HepG2 (cell line): Measurements from ENCODE around the gene CDH1.

Source experiments
- ATF1 ChIP-seq: IDR thresholded peaks from 2 replicates; pipeline ENCODE4 v1.6.1; 2016; ENCODE audit warnings: mild to moderate bottlenecking, control low read depth
- ATF2 ChIP-seq: sonication (generic); formaldehyde crosslinking; IDR thresholded peaks from 2 replicates; pipeline ENCODE4 v1.4.0; 2020; ENCODE audit warnings: missing genetic modification reagents
- E2F1 ChIP-seq: sonication (generic); formaldehyde crosslinking; IDR thresholded peaks from 2 replicates; pipeline ENCODE4 v1.5.0; 2020; ENCODE audit warnings: missing genetic modification reagents
- FOXA1 ChIP-seq, 2 experiments: fragments of 450-650 bp in 1 of 2; sonication (generic) in 1 of 2; formaldehyde crosslinking in 1 of 2; IDR thresholded peaks; 2 replicates each; pipeline versions ENCODE4 v1.4.0 to v1.6.1; 2016 to 2020; ENCODE audit warnings: missing genetic modification reagents in 1 of 2
- FOXK2 ChIP-seq: fragments of 450-650 bp; IDR thresholded peaks from 2 replicates; pipeline ENCODE4 v1.6.1; 2016
- IRX3 ChIP-seq: sonication (generic); formaldehyde crosslinking; IDR thresholded peaks from 2 replicates; pipeline ENCODE4 v1.8.1; 2023; ENCODE audit warnings: mild to moderate bottlenecking, low read depth, missing genetic modification reagents, borderline replicate concordance
- KDM1A ChIP-seq: IDR thresholded peaks from 2 replicates; pipeline ENCODE4 v1.6.1; 2016; ENCODE audit warnings: missing compliant biosample characterization
- NFATC3 ChIP-seq: sonication (generic); formaldehyde crosslinking; IDR thresholded peaks from 2 replicates; pipeline ENCODE4 v1.5.1; 2020; ENCODE audit warnings: mild to moderate bottlenecking, missing genetic modification reagents
- NR2F1 ChIP-seq, 2 experiments: fragments of 450-650 bp in 1 of 2; formaldehyde crosslinking in 1 of 2; IDR thresholded peaks; 2 replicates each; pipeline versions ENCODE4 v1.5.0 to v1.6.1; 2016 to 2020; ENCODE audit warnings: mild to moderate bottlenecking in 1 of 2, missing compliant biosample characterization in 1 of 2, missing genetic modification reagents in 1 of 2, moderate library complexity in 1 of 2
- TCF7L2 ChIP-seq: IDR thresholded peaks from 2 replicates; pipeline ENCODE4 v1.6.1; 2011; ENCODE audit warnings: mild to moderate bottlenecking, low read depth, low read length, moderate library complexity
- ZBTB38 ChIP-seq: sonication (generic); formaldehyde crosslinking; IDR thresholded peaks from 2 replicates; pipeline ENCODE4 v1.5.1; 2020; ENCODE audit warnings: mild to moderate bottlenecking, missing genetic modification reagents
- ZMYM2 ChIP-seq: sonication (generic); formaldehyde crosslinking; IDR thresholded peaks from 2 replicates; pipeline ENCODE4 v1.8.0; 2022; ENCODE audit warnings: mild to moderate bottlenecking, missing genetic modification reagents
- ZNF772 ChIP-seq: sonication (generic); formaldehyde crosslinking; IDR thresholded peaks from 2 replicates; pipeline ENCODE4 v1.5.0; 2020; ENCODE audit warnings: mild to moderate bottlenecking, missing genetic modification reagents
- TF ChIP-seq, protein P1 (sequence below): IDR thresholded peaks from 2 replicates; pipeline ENCODE4 v1.6.1; 2016; ENCODE audit warnings: low read depth, borderline replicate concordance

DNA sequence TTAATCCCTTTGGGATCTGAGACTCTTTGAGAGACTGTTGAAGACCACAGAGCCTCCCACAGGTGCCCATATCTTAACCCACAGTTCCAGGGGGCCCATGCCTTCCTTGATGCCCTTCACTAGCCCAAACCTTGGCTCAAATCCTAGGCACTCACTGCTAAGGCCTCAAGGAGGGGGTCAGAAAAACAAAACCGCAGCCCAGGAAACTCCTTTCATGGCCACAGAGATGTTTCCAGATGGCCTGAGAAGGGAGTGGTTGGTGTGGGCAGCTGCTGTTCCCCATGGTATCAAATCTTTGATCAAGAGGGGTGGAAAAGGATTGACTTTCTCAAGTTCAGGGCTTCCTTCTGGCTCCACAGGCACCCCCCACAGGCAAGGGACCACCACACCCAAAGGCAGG, 44.7 kb downstream of the CDH1 start:
- TF ChIP-seq TCF7L2 (no peak), E2F1 (CRISPR knock-in tag) (no peak), NR2F1 (CRISPR knock-in tag; IDR thresholded peaks at IDR 0.05) (no peak), ATF2 (no peak), FOXK2 (no peak), IRX3 (CRISPR knock-in tag) (no peak), ATF1 (CRISPR knock-in tag) (no peak), KDM1A (CRISPR knock-in tag) (no peak), NFATC3 (CRISPR knock-in tag) (no peak), FOXA1 (IDR thresholded peaks at IDR 0.05) (no peak), FOXA1 (CRISPR knock-in tag; IDR thresholded peaks at IDR 0.05) (no peak), ZBTB38 (CRISPR knock-in tag) (no peak), ZMYM2 (no peak), ZNF772 (CRISPR knock-in tag) (no peak)
- TF ChIP-seq, protein P1, sequence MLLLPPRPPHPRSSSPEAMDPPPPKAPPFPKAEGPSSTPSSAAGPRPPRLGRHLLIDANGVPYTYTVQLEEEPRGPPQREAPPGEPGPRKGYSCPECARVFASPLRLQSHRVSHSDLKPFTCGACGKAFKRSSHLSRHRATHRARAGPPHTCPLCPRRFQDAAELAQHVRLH (CRISPR knock-in tag) = no peak
